Measurements from ENCODE around the gene GABARAPL2. TPM values are rescaled to one million over a fixed set of nuclear protein-coding genes. Genes with fewer than 3 reads are reported as not detected.

The GABARAPL2 gene
- total RNA-seq, 1 donor from 2014 or later = 90.3 TPM

- DNase-seq (ENCODE audit: extremely low spot score, unreplicated experiment) = no peak
- no peak for TF ChIP-seq CTCF (IDR thresholded peaks at IDR 0.05)
- Mint-ChIP-seq H3K27me3 (ENCODE audit: unreplicated experiment) (peaks cover 23% of the 10 kb centered on the region), H3K36me3 (ENCODE audit: unreplicated experiment) (peaks cover 14% of the 10 kb centered on the region), H3K9me3 (ENCODE audit: unreplicated experiment) (no peaks in the 10 kb centered on the region), H3K4me3 (ENCODE audit: unreplicated experiment) (peak overlapping the region; percentile 98), H3K27ac (ENCODE audit: unreplicated experiment) (peak overlapping the region; percentile 79), H3K4me1 (ENCODE audit: unreplicated experiment) (peaks cover 25% of the 10 kb centered on the region)
Observed at GRCh38 chr16:75565640-75566039, 539 bp upstream of the GABARAPL2 start.

GRCh38 chr16:75566758-75567255 is 628 bp downstream of the GABARAPL2 start:
- no peaks in the 10 kb centered on the region for H3K9me3 Mint-ChIP-seq (ENCODE audit: unreplicated experiment)
- H3K27ac Mint-ChIP-seq (ENCODE audit: unreplicated experiment) = peak overlapping the region; percentile 50
- H3K27me3 Mint-ChIP-seq (ENCODE audit: unreplicated experiment) = peaks cover 23% of the 10 kb centered on the region
- TF ChIP-seq CTCF (IDR thresholded peaks at IDR 0.05) = no peak
- H3K4me3 Mint-ChIP-seq (ENCODE audit: unreplicated experiment) = peak overlapping the region; percentile 98
- peaks cover 25% of the 10 kb centered on the region for H3K4me1 Mint-ChIP-seq (ENCODE audit: unreplicated experiment)
- DNase-seq (ENCODE audit: extremely low spot score, unreplicated experiment) = no peak
- peaks cover 18% of the 10 kb centered on the region for H3K36me3 Mint-ChIP-seq (ENCODE audit: unreplicated experiment)

- Mint-ChIP-seq H3K27ac (ENCODE audit: unreplicated experiment) (no peak overlapping the region), H3K36me3 (ENCODE audit: unreplicated experiment) (peaks cover 18% of the 10 kb centered on the region)
Observed at GRCh38 chr16:75567911-75568310, 1.7 kb downstream of the GABARAPL2 start.

GRCh38 chr16:75570396-75571065 is 4.4 kb downstream of the GABARAPL2 start:
- Mint-ChIP-seq H3K4me1 (ENCODE audit: unreplicated experiment) (peaks cover 17% of the 10 kb centered on the region), H3K36me3 (ENCODE audit: unreplicated experiment) (peaks cover 27% of the 10 kb centered on the region), H3K27me3 (ENCODE audit: unreplicated experiment) (no peaks in the 10 kb centered on the region)

More at GRCh38 chr16:75567911-75568310, 1.7 kb downstream of the GABARAPL2 start:
- no peaks in the 10 kb centered on the region for H3K9me3 Mint-ChIP-seq (ENCODE audit: unreplicated experiment)
- TF ChIP-seq CTCF (IDR thresholded peaks at IDR 0.05) = no peak
- H3K27me3 Mint-ChIP-seq (ENCODE audit: unreplicated experiment) = peaks cover 15% of the 10 kb centered on the region
- peaks cover 25% of the 10 kb centered on the region for H3K4me1 Mint-ChIP-seq (ENCODE audit: unreplicated experiment)
- H3K4me3 Mint-ChIP-seq (ENCODE audit: unreplicated experiment) = peak overlapping the region; percentile 98
- no peak for DNase-seq (ENCODE audit: extremely low spot score, unreplicated experiment)

More at GRCh38 chr16:75570396-75571065, 4.4 kb downstream of the GABARAPL2 start:
- Mint-ChIP-seq H3K4me3 (ENCODE audit: unreplicated experiment) (no peak overlapping the region), H3K27ac (ENCODE audit: unreplicated experiment) (no peak overlapping the region), H3K9me3 (ENCODE audit: unreplicated experiment) (no peaks in the 10 kb centered on the region)
- TF ChIP-seq CTCF (IDR thresholded peaks at IDR 0.05) = no peak
- DNase-seq (ENCODE audit: extremely low spot score, unreplicated experiment) = no peak
